Cardiac muscle cell (in vitro differentiated cells and primary cell): ENCODE results near the gene HES5. TPM values are rescaled to one million over a fixed set of nuclear protein-coding genes. Genes with fewer than 3 reads are reported as not detected.

ENCODE experiments used
- DNase-seq, 2 donors: peaks; one replicate each; pipeline versions ENCODE4 v3.0.0 to v3.0.0-alpha.2; 2010 to 2017; ENCODE audit warnings: low read depth in 1 of 2, low spot score in 1 of 2
- H3K27ac ChIP-seq: fragments of 200-600 bp; sonication (generic); 2 replicates; pipeline ENCODE4 v1.5.1; 2016
- H3K27me3 ChIP-seq: fragments of 200-600 bp; sonication (generic); 2 replicates; pipeline ENCODE4 v1.6.0; 2016; ENCODE audit warnings: control low read depth
- H3K36me3 ChIP-seq: fragments of 200-600 bp; sonication (generic); 2 replicates; pipeline ENCODE4 v1.5.1; 2016; ENCODE audit warnings: control low read depth
- H3K4me1 ChIP-seq: fragments of 200-600 bp; sonication (generic); 2 replicates; pipeline ENCODE4 v1.8.1; 2017; ENCODE audit warnings: low read depth, mild to moderate bottlenecking, mixed run types
- H3K4me3 ChIP-seq: fragments of 200-600 bp; sonication (generic); 2 replicates; pipeline ENCODE4 v1.5.1; 2016; ENCODE audit warnings: mild to moderate bottlenecking
- H3K9me3 ChIP-seq: fragments of 200-600 bp; sonication (generic); 2 replicates; pipeline ENCODE4 v1.5.1; 2017; ENCODE audit warnings: low read depth, mild to moderate bottlenecking, control low read depth
- CTCF ChIP-seq: IDR thresholded peaks from 2 replicates; pipeline ENCODE4 v1.5.1; 2012; ENCODE audit warnings: low read depth, mild to moderate bottlenecking, low read length
- polyA plus RNA-seq: library from polyadenylated mRNA; unstranded; fragments of >200 nt; fragmentation: Nextera tagmentation; extraction: Ambion mirVana; gene quantifications from 2 replicates; pipeline ENCODE4 v1.2.1, GENCODE V29; 2016
- total RNA-seq: library from RNA; depleted of rRNA; stranded (reverse); fragments of >200 nt; gene quantifications from 2 replicates; pipeline ENCODE4 v1.2.3, GENCODE V29; 2016

Gene HES5
- total and polyA plus RNA-seq, 2 experiments from 2014 or later = not detected

- no peak overlapping the region for H3K4me3 ChIP-seq
- no peak overlapping the region for H3K27ac ChIP-seq
- H3K27me3 ChIP-seq = no peaks in the 10 kb centered on the region
- DNase-seq = no peak
- H3K36me3 ChIP-seq = peaks cover 37% of the 10 kb centered on the region
- H3K4me1 ChIP-seq = peaks cover 13% of the 10 kb centered on the region
- no peaks in the 10 kb centered on the region for H3K9me3 ChIP-seq
- no peak for TF ChIP-seq CTCF
Measured at GRCh38 chr1:2518528-2518927, 11.5 kb downstream of the HES5 start.

- no peaks in the 10 kb centered on the region for H3K9me3 ChIP-seq
- no peak for TF ChIP-seq CTCF
- H3K36me3 ChIP-seq = peaks cover 40% of the 10 kb centered on the region
Measured at GRCh38 chr1:2517966-2518365, 12.1 kb downstream of the HES5 start.

DNA sequence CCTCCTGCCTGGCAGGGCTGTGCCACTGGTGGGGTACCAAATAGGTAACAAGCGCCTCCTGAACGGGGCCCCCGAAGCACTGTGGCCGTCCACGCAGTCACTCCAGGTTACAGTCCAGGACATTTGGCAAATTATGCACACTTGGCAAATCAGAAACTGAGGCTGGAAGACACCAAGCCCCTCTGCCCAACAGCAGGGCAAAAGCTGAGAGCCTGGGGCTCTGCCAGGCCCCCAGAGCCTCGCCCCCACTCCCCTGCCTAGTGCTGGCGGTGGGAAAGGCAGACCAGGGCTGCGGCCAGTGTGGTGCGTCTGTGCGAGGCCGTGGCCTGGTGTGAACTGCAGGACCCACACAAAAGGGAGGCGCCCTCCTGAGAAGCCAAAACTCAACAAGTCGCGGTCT is 13.1 kb downstream of the HES5 start:
- Histone ChIP-seq H3K27ac (no peak overlapping the region), H3K27me3 (no peaks in the 10 kb centered on the region), H3K36me3 (peaks cover 45% of the 10 kb centered on the region), H3K4me3 (no peak overlapping the region), H3K9me3 (no peaks in the 10 kb centered on the region), H3K4me1 (peaks cover 8% of the 10 kb centered on the region)
- no peak for DNase-seq
- no peak for TF ChIP-seq CTCF

More at GRCh38 chr1:2517966-2518365, 12.1 kb downstream of the HES5 start:
- Histone ChIP-seq H3K4me3 (no peak overlapping the region), H3K27ac (no peak overlapping the region), H3K27me3 (no peaks in the 10 kb centered on the region), H3K4me1 (peaks cover 13% of the 10 kb centered on the region)
- no peak for DNase-seq

DNA sequence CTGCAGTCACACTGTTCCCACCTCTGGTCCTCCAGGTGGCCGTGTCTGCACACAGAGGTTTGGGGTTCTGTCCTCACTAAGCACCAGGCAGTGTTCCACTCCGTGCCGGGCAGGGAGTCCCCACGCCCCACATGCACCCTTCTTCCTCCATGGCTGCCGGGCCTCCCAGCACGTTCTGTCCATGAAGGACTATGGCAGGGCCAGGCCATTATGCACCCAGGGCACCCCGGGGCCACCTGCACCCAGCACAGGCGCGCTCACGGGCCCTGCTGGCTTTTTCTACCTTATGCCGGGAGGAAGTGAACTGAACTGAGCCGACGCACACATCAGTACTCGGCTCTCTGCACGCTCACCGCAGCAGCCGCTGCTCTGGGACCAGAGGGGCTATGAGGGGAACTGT is 13.9 kb downstream of the HES5 start:
- Histone ChIP-seq H3K4me1 (peaks cover under 1% of the 10 kb centered on the region), H3K27ac (no peak overlapping the region), H3K4me3 (no peak overlapping the region), H3K9me3 (no peaks in the 10 kb centered on the region), H3K36me3 (peaks cover 53% of the 10 kb centered on the region), H3K27me3 (no peaks in the 10 kb centered on the region)
- DNase-seq = no peak
- no peak for TF ChIP-seq CTCF

GRCh38 chr1:2515763-2516080 is 14.3 kb downstream of the HES5 start:
- H3K27me3 ChIP-seq = no peaks in the 10 kb centered on the region
- no peaks in the 10 kb centered on the region for H3K9me3 ChIP-seq
- H3K36me3 ChIP-seq = peaks cover 57% of the 10 kb centered on the region
- TF ChIP-seq CTCF = no peak
- no peak for DNase-seq
- no peak overlapping the region for H3K27ac ChIP-seq
- H3K4me3 ChIP-seq = no peak overlapping the region
- H3K4me1 ChIP-seq = no peaks in the 10 kb centered on the region
